Upper lobe of left lung (tissue), 6 donors: Measurements from ENCODE around the gene HSDL2. TPM values are rescaled to one million over a fixed set of nuclear protein-coding genes. Genes with fewer than 3 reads are reported as not detected.
A peak's percentile ranks its signal among the peaks of the same experiment; 100 is the strongest.
"Not testable (repeated sequence)": the region's sequence is repeated elsewhere in the genome, so short reads cannot be mapped to it uniquely, and the experiment has no call there.

Source experiments
- ATAC-seq, 2 donors: fragments of 200-7000 bp; cut with Tn5 transposase; one replicate each; pipeline ENCODE4 v1.9.1; 2022; ENCODE audit warnings: mild to moderate bottlenecking in 2 of 2, moderate library complexity in 2 of 2; ENCODE audit not compliant: low FRiP score in 2 of 2
- DNase-seq, 2 donors: peaks; one replicate each; pipeline ENCODE4 v3.0.0-alpha.2; 2019 to 2020
- H3K27ac ChIP-seq, 4 donors: fragments of 200-600 bp; sonication (generic); one replicate each; pipeline ENCODE4 v1.5.1; 2016 to 2019
- H3K27me3 ChIP-seq, 4 donors: fragments of 200-600 bp; sonication (generic); one replicate each; pipeline ENCODE4 v1.5.1; 2017 to 2019
- H3K36me3 ChIP-seq, 4 donors: fragments of 200-600 bp; sonication (generic); one replicate each; pipeline ENCODE4 v1.5.1; 2016 to 2019
- H3K4me1 ChIP-seq, 4 donors: fragments of 200-600 bp; sonication (generic); one replicate each; pipeline ENCODE4 v1.5.1; 2018 to 2019
- H3K4me3 ChIP-seq, 4 donors: fragments of 200-600 bp; sonication (generic); one replicate each; pipeline ENCODE4 v1.5.1; 2017 to 2019; ENCODE audit warnings: mild to moderate bottlenecking in 2 of 4, moderate library complexity in 1 of 4
- H3K9me3 ChIP-seq, 4 donors: fragments of 200-600 bp; sonication (generic); one replicate each; pipeline ENCODE4 v1.5.1; 2018 to 2019
- CTCF ChIP-seq, 6 experiments: fragments of 450-650 bp in 4 of 6; fragments of 200-600 bp in 2 of 6; sonication (generic) in 2 of 6; IDR thresholded peaks; one replicate each; pipeline ENCODE4 v1.5.1; 2016 to 2019; ENCODE audit warnings: antibody characterized with exemption in 6 of 6
- EP300 ChIP-seq, 4 donors: sonication (generic); formaldehyde crosslinking; IDR thresholded peaks; one replicate each; pipeline ENCODE4 v1.5.1; 2017; ENCODE audit warnings: antibody characterized with exemption in 4 of 4, control low read depth in 2 of 4
- POLR2A ChIP-seq, 4 donors: fragments of 450-650 bp; IDR thresholded peaks; one replicate each; pipeline ENCODE4 v1.5.1; 2016 to 2017; ENCODE audit warnings: antibody characterized with exemption in 4 of 4, mild to moderate bottlenecking in 2 of 4
- POLR2AphosphoS5 ChIP-seq, 2 donors: sonication (generic); formaldehyde crosslinking; IDR thresholded peaks; one replicate each; pipeline ENCODE4 v1.5.1; 2017; ENCODE audit warnings: antibody characterized with exemption in 2 of 2
- WGBS, 2 donors: methylation state at CpG; one replicate each; pipeline ENCODE4 v1.1.5; 2017 to 2018; 5-methylcytosine and 5-hydroxymethylcytosine counted together
- total RNA-seq, 6 donors: library from RNA; depleted of rRNA in 4 of 6; stranded (reverse); fragments of >200 nt in 4 of 6; gene quantifications; one replicate each; pipeline versions ENCODE4 v1.1.0 to v1.2.1, GENCODE V29; 2016 to 2021
- donor health status: DM: no; HTN: no; CAD: no; lungs with moderate emphysema.
- donor health status: DM: no; HTN: yes; CAD: no; lungs with severe emphysema.

Gene HSDL2
- total RNA-seq, 6 donors from 2014 or later, result 25.1 to 92.6 (median 46.2) TPM

GRCh38 chr9:112408275-112408674 is 28.4 kb downstream of the HSDL2 start:
- no peak for TF ChIP-seq EP300 (IDR thresholded peaks at IDR 0.05)
- TF ChIP-seq POLR2AphosphoS5 (IDR thresholded peaks at IDR 0.05), result no peak
- TF ChIP-seq CTCF (IDR thresholded peaks at IDR 0.05), result no peak
- no peak for TF ChIP-seq POLR2A (IDR thresholded peaks at IDR 0.05)
- DNase-seq, result no peak
- Histone ChIP-seq H3K36me3 (peaks cover 0 to 33% (median 4%) of the 10 kb centered on the region in 4 donors), H3K9me3 (no peaks in the 10 kb centered on the region), H3K4me1 (peaks cover 3 to 33% (median 18%) of the 10 kb centered on the region in 4 donors), H3K27ac (peak overlapping the region in 3 of 4 donors; percentile 24 to 79 (median 38)), H3K4me3 (no peak overlapping the region), H3K27me3 (no peaks in the 10 kb centered on the region)
- peak in 1 of 2 donors; percentile 58 for ATAC-seq
- WGBS, 2 donors, result 79% methylated on average over 3 of the region's 3 CpGs

- no peak for TF ChIP-seq EP300 (IDR thresholded peaks at IDR 0.05)
- TF ChIP-seq CTCF (IDR thresholded peaks at IDR 0.05), result no peak
- TF ChIP-seq POLR2AphosphoS5 (IDR thresholded peaks at IDR 0.05), result no peak
- no peak for TF ChIP-seq POLR2A (IDR thresholded peaks at IDR 0.05)
- H3K9me3 ChIP-seq, result no peaks in the 10 kb centered on the region
- ATAC-seq (no peak), DNase-seq (no peak)
- H3K27me3 ChIP-seq, result no peaks in the 10 kb centered on the region
- H3K4me3 ChIP-seq, result no peak overlapping the region
- 85 to 86% methylated on average over 4 of the region's 4 CpGs for WGBS, 2 donors
- H3K36me3 ChIP-seq, result peaks cover 0 to 33% (median 4%) of the 10 kb centered on the region in 4 donors
- H3K27ac ChIP-seq, result peak overlapping the region in 3 of 4 donors; percentile 24 to 79 (median 38)
- peaks cover 3 to 28% (median 18%) of the 10 kb centered on the region in 4 donors for H3K4me1 ChIP-seq
Observed at GRCh38 chr9:112408819-112409218, 28.9 kb downstream of the HSDL2 start.

- H3K27ac ChIP-seq, result peak overlapping the region in 2 of 4 donors; percentile 16 to 79
- no peaks in the 10 kb centered on the region for H3K9me3 ChIP-seq
- ATAC-seq, result peak in 1 of 2 donors; percentile 13
- 73% methylated on average over 4 of the region's 4 CpGs for WGBS, 2 donors
- no peak for TF ChIP-seq POLR2AphosphoS5 (IDR thresholded peaks at IDR 0.05)
- TF ChIP-seq CTCF (IDR thresholded peaks at IDR 0.05), result no peak
- no peak for TF ChIP-seq POLR2A (IDR thresholded peaks at IDR 0.05)
- TF ChIP-seq EP300 (IDR thresholded peaks at IDR 0.05), result no peak
- H3K4me1 ChIP-seq, result peaks cover 3 to 22% (median 12%) of the 10 kb centered on the region in 4 donors
- no peak overlapping the region for H3K4me3 ChIP-seq
- no peaks in the 10 kb centered on the region for H3K27me3 ChIP-seq
- peaks cover 0 to 33% (median 4%) of the 10 kb centered on the region in 4 donors for H3K36me3 ChIP-seq
- no peak for DNase-seq
Observed at GRCh38 chr9:112409758-112410157, 29.9 kb downstream of the HSDL2 start.

- 41 to 57% methylated on average over 1 of the region's 1 CpG for WGBS, 2 donors
- ATAC-seq (no peak), DNase-seq (no peak)
- no peaks in the 10 kb centered on the region for H3K9me3 ChIP-seq
- H3K27me3 ChIP-seq, result no peaks in the 10 kb centered on the region
- peaks cover 0 to 27% (median 4%) of the 10 kb centered on the region in 4 donors for H3K36me3 ChIP-seq
- TF ChIP-seq POLR2A (IDR thresholded peaks at IDR 0.05) (no peak), EP300 (IDR thresholded peaks at IDR 0.05) (peak in 1 of 4 donors; percentile 34), CTCF (IDR thresholded peaks at IDR 0.05) (no peak), POLR2AphosphoS5 (IDR thresholded peaks at IDR 0.05) (no peak)
- no peak overlapping the region for H3K4me3 ChIP-seq
- H3K27ac ChIP-seq, result peak overlapping the region; percentile 4 to 67 (median 46)
- H3K4me1 ChIP-seq, result peaks cover 3 to 22% (median 12%) of the 10 kb centered on the region in 4 donors
Observed at GRCh38 chr9:112411626-112412027, 31.7 kb downstream of the HSDL2 start.

GRCh38 chr9:112413728-112414127 is 33.8 kb downstream of the HSDL2 start:
- WGBS, 2 donors, result 81 to 94% methylated on average over 8 to 9 of the region's 9 CpGs
- Histone ChIP-seq H3K4me1 (peaks cover 3 to 22% (median 12%) of the 10 kb centered on the region in 4 donors), H3K27ac (peak overlapping the region in 1 of 4 donors; percentile 53), H3K36me3 (peaks cover 0 to 12% (median 4%) of the 10 kb centered on the region in 4 donors)
- DNase-seq, H3K27me3 ChIP-seq, H3K4me3 ChIP-seq, ATAC-seq, H3K9me3 ChIP-seq: not testable (repeated sequence)
